ENCODE measurements around the gene DRAP1. TPM values are rescaled to one million over a fixed set of nuclear protein-coding genes. Genes with fewer than 3 reads are reported as not detected.

DRAP1 gene
- total RNA-seq, 1 experiment from 2014 or later, result 114 TPM

- ChIA-PET CTCF (interaction anchor here (2.3 kb wide), 1 partner anchor 27 kb away, joined by 23 read pairs; the partner anchor contains the start of genes CCDC85B and FIBP), POLR2A (interaction anchor here (1.3 to 1.6 kb wide), 2 partner anchors 26 to 59 kb away, joined by 3 to 12 read pairs; partner anchors contain the start of genes CCDC85B and CFL1)
- peaks cover 1% of the 10 kb centered on the region for H3K36me3 Mint-ChIP-seq
- peak overlapping the region; percentile 50 for H3K4me3 Mint-ChIP-seq
- no peak for DNase-seq (ENCODE audit: low spot score)
- H3K27ac Mint-ChIP-seq, result no peak overlapping the region
- TF ChIP-seq USF2 (CRISPR knock-in tag; IDR thresholded peaks at IDR 0.05) (no peak), ZNF532 (CRISPR knock-in tag; IDR thresholded peaks at IDR 0.05; ENCODE audit: borderline replicate concordance) (no peak), CDX4 (CRISPR knock-in tag; IDR thresholded peaks at IDR 0.05; ENCODE audit: borderline replicate concordance) (no peak), SMAD4 (CRISPR knock-in tag; IDR thresholded peaks at IDR 0.05) (no peak), HMGA2 (CRISPR knock-in tag; IDR thresholded peaks at IDR 0.05) (no peak), ZNF416 (CRISPR knock-in tag; IDR thresholded peaks at IDR 0.05) (no peak), ESRRA (CRISPR knock-in tag; IDR thresholded peaks at IDR 0.05; ENCODE audit: borderline replicate concordance) (no peak), NFYB (CRISPR knock-in tag; conservative IDR thresholded peaks at IDR 0.05; ENCODE audit: low read depth) (no peak), E2F1 (CRISPR knock-in tag; IDR thresholded peaks at IDR 0.05) (no peak), CTCF (IDR thresholded peaks at IDR 0.05) (no peak)
- peaks cover 18% of the 10 kb centered on the region for H3K4me1 Mint-ChIP-seq
- no peak for ATAC-seq
- H3K27me3 Mint-ChIP-seq (ENCODE audit: low read depth), result peaks cover 3% of the 10 kb centered on the region; the same call in 1 of the 2 replicates
- H3K9me3 Mint-ChIP-seq, result no peaks in the 10 kb centered on the region
These were observed 2.2 kb upstream of the DRAP1 start for GRCh38 chr11:65917077-65917433.

GRCh38 chr11:65917434-65918210, 1.6 kb upstream of the DRAP1 start:
- CTCF ChIA-PET, result interaction anchor here (1.0 to 2.3 kb wide), 5 partner anchors 15 to 105 kb away, joined by 3 to 23 read pairs (median 3); partner anchors contain the start of genes CCDC85B and FIBP
- peaks cover 3% of the 10 kb centered on the region; the same call in 1 of the 2 replicates for H3K27me3 Mint-ChIP-seq (ENCODE audit: low read depth)
- POLR2A ChIA-PET, result interaction anchor here (1.1 to 1.6 kb wide), 3 partner anchors 26 to 59 kb away, joined by 3 to 12 read pairs (median 4); partner anchors contain the start of genes CCDC85B, CFL1 and FIBP
- DNase-seq (ENCODE audit: low spot score), result no peak
- H3K27ac Mint-ChIP-seq, result no peak overlapping the region
- no peaks in the 10 kb centered on the region for H3K9me3 Mint-ChIP-seq
- H3K36me3 Mint-ChIP-seq, result peaks cover 7% of the 10 kb centered on the region
- peaks cover 18% of the 10 kb centered on the region for H3K4me1 Mint-ChIP-seq
- peak overlapping the region; percentile 83 for H3K4me3 Mint-ChIP-seq
- no peak for ATAC-seq
- TF ChIP-seq FOXP1 (CRISPR knock-in tag; IDR thresholded peaks at IDR 0.05; ENCODE audit: borderline replicate concordance), result no peak
- TF ChIP-seq ZNF396 (CRISPR knock-in tag; IDR thresholded peaks at IDR 0.05; ENCODE audit: borderline replicate concordance), result no peak
- no peak for TF ChIP-seq FOXK1 (CRISPR knock-in tag; IDR thresholded peaks at IDR 0.05)
- no peak for TF ChIP-seq ATF6 (CRISPR knock-in tag; IDR thresholded peaks at IDR 0.05)
- 0 out of 2 replicates have a peak, but pooled peaks have one; percentile 3 for TF ChIP-seq MAX (CRISPR knock-in tag; IDR thresholded peaks at IDR 0.05)
- TF ChIP-seq GTF2I (CRISPR knock-in tag; conservative IDR thresholded peaks at IDR 0.05), result no peak
- TF ChIP-seq NR1H2 (CRISPR knock-in tag; IDR thresholded peaks at IDR 0.05), result no peak
- TF ChIP-seq ELF4 (CRISPR knock-in tag; IDR thresholded peaks at IDR 0.05; ENCODE audit: low read depth), result no peak
- no peak for TF ChIP-seq NR2C2 (CRISPR knock-in tag; IDR thresholded peaks at IDR 0.05)
- TF ChIP-seq CTCF (IDR thresholded peaks at IDR 0.05), result no peak
- TF ChIP-seq TP53 (CRISPR knock-in tag; IDR thresholded peaks at IDR 0.05), result no peak
